WTC11 (cell line): ENCODE data around the gene ASS1. TPM values are rescaled to one million over a fixed set of nuclear protein-coding genes. Genes with fewer than 3 reads are reported as not detected.

ENCODE experiments used
- ATAC-seq: fragments of 200-7000 bp; cut with Tn5 transposase; 2 replicates; pipeline ENCODE4 v1.10.0; 2021; ENCODE audit warnings: mild to moderate bottlenecking, moderate library complexity
- CTCF ChIA-PET: fragments of 300-600 bp; sonication (Branson Sonifier 250); formaldehyde crosslinking; loops from one replicate; lab custom pipeline; 2021; ENCODE audit warnings: antibody characterized with exemption; lab: Charles Lee
- POLR2A ChIA-PET: fragments of 350-600 bp; sonication (Branson Sonifier 250); formaldehyde crosslinking; loops from one replicate; lab custom pipeline; 2021; ENCODE audit warnings: antibody characterized with exemption; lab: Charles Lee
- DNase-seq: peaks from one replicate; pipeline ENCODE4 v3.0.0; 2021; ENCODE audit warnings: low spot score
- H3K27ac Mint-ChIP-seq: 2 replicates; pipeline ENCODE4 v1.8.0; 2021; ENCODE audit warnings: mixed read lengths
- H3K27me3 Mint-ChIP-seq: 2 replicates; pipeline ENCODE4 v1.8.0; 2021; ENCODE audit warnings: low read depth, mild to moderate bottlenecking, moderate library complexity, mixed read lengths
- H3K36me3 Mint-ChIP-seq: 2 replicates; pipeline ENCODE4 v1.8.0; 2021; ENCODE audit warnings: mixed read lengths
- H3K4me1 Mint-ChIP-seq: 2 replicates; pipeline ENCODE4 v1.8.0; 2022; ENCODE audit warnings: mixed read lengths
- H3K4me3 Mint-ChIP-seq: 2 replicates; pipeline ENCODE4 v1.8.0; 2021; ENCODE audit warnings: mild to moderate bottlenecking, moderate library complexity, mixed read lengths
- H3K9me3 Mint-ChIP-seq: 2 replicates; pipeline ENCODE4 v1.8.0; 2021; ENCODE audit warnings: mixed read lengths
- AFF4 ChIP-seq: sonication (generic); formaldehyde crosslinking; IDR thresholded peaks from 2 replicates; pipeline ENCODE4 v1.8.1; 2023; ENCODE audit warnings: mild to moderate bottlenecking, missing genetic modification reagents, borderline replicate concordance
- AR ChIP-seq: fragments of 250-450 bp; sonication (Bioruptor Pico); IDR thresholded peaks from 2 replicates; pipeline ENCODE4 v1.9.0; 2021; ENCODE audit warnings: mild to moderate bottlenecking
- ATF6 ChIP-seq: sonication (generic); formaldehyde crosslinking; IDR thresholded peaks from 2 replicates; pipeline ENCODE4 v1.8.1; 2023; ENCODE audit warnings: mild to moderate bottlenecking, missing genetic modification reagents
- CREB1 ChIP-seq: sonication (generic); formaldehyde crosslinking; IDR thresholded peaks from 2 replicates; pipeline ENCODE4 v1.8.0; 2023; ENCODE audit warnings: mild to moderate bottlenecking, missing genetic modification reagents
- E2F1 ChIP-seq: sonication (generic); formaldehyde crosslinking; IDR thresholded peaks from 2 replicates; pipeline ENCODE4 v1.8.0; 2022; ENCODE audit warnings: mild to moderate bottlenecking, missing genetic modification reagents
- FOXK1 ChIP-seq: sonication (generic); formaldehyde crosslinking; IDR thresholded peaks from 2 replicates; pipeline ENCODE4 v1.8.0; 2022; ENCODE audit warnings: mild to moderate bottlenecking, moderate library complexity, missing genetic modification reagents
- GRHL2 ChIP-seq: fragments of 250-450 bp; sonication (Bioruptor Pico); IDR thresholded peaks from 2 replicates; pipeline ENCODE4 v1.8.0; 2022; ENCODE audit warnings: mild to moderate bottlenecking, moderate library complexity; ENCODE audit not compliant: insufficient replicate concordance, severe bottlenecking
- JUN ChIP-seq: sonication (generic); formaldehyde crosslinking; IDR thresholded peaks from 2 replicates; pipeline ENCODE4 v1.8.0; 2023; ENCODE audit warnings: mild to moderate bottlenecking, missing genetic modification reagents
- NR3C1 ChIP-seq: sonication (generic); formaldehyde crosslinking; conservative IDR thresholded peaks from 2 replicates; pipeline ENCODE4 v1.8.1; 2023; ENCODE audit warnings: low read depth, mild to moderate bottlenecking, missing genetic modification reagents
- SP1 ChIP-seq: sonication (generic); formaldehyde crosslinking; conservative IDR thresholded peaks from 2 replicates; pipeline ENCODE4 v1.8.1; 2022; ENCODE audit warnings: missing genetic modification reagents
- ZNF219 ChIP-seq: sonication (generic); formaldehyde crosslinking; IDR thresholded peaks from 2 replicates; pipeline ENCODE4 v1.8.0; 2023; ENCODE audit warnings: missing genetic modification reagents, mild to moderate bottlenecking, borderline replicate concordance
- ZNF232 ChIP-seq: sonication (generic); formaldehyde crosslinking; IDR thresholded peaks from 2 replicates; pipeline ENCODE4 v1.8.0; 2022; ENCODE audit warnings: mild to moderate bottlenecking, missing genetic modification reagents
- ZNF281 ChIP-seq: sonication (generic); formaldehyde crosslinking; IDR thresholded peaks from 2 replicates; pipeline ENCODE4 v1.8.0; 2023; ENCODE audit warnings: mild to moderate bottlenecking, missing genetic modification reagents
- ZNF396 ChIP-seq: fragments of 250-450 bp; sonication (Bioruptor Pico); IDR thresholded peaks from 2 replicates; pipeline ENCODE4 v1.8.0; 2021; ENCODE audit warnings: mild to moderate bottlenecking, moderate library complexity, borderline replicate concordance
- ZNF512 ChIP-seq: sonication (generic); formaldehyde crosslinking; IDR thresholded peaks from 2 replicates; pipeline ENCODE4 v1.8.1; 2022; ENCODE audit warnings: missing genetic modification reagents, borderline replicate concordance
- total RNA-seq: library from RNA; stranded (reverse); gene quantifications from 3 replicates; pipeline ENCODE4 v1.2.3, GENCODE V29; 2021

Gene ASS1
- total RNA-seq, 1 experiment from 2014 or later = 95.7 TPM

- H3K27ac Mint-ChIP-seq = no peak overlapping the region
- no peaks in the 10 kb centered on the region for H3K9me3 Mint-ChIP-seq
- DNase-seq (no peak), ATAC-seq (no peak)
- H3K4me3 Mint-ChIP-seq = no peak overlapping the region
- no peaks in the 10 kb centered on the region for H3K36me3 Mint-ChIP-seq
- no peak for TF ChIP-seq ZNF232 (CRISPR knock-in tag)
- TF ChIP-seq ZNF396 (CRISPR knock-in tag) = no peak
- no peak for TF ChIP-seq ATF6 (CRISPR knock-in tag)
- POLR2A ChIA-PET = no interaction called here
- peaks cover 23% of the 10 kb centered on the region for H3K4me1 Mint-ChIP-seq
- CTCF ChIA-PET = interaction anchor here (1.8 kb wide), 1 partner anchor 9 kb away, joined by 10 read pairs; no protein-coding TSS in a partner anchor
- no peaks in the 10 kb centered on the region for H3K27me3 Mint-ChIP-seq
Measured at GRCh38 chr9:130470269-130470668, 25.5 kb downstream of the ASS1 start.

- Mint-ChIP-seq H3K9me3 (no peaks in the 10 kb centered on the region), H3K27me3 (no peaks in the 10 kb centered on the region), H3K27ac (0 out of 2 replicates have a peak overlapping the region, but pooled peaks have one; percentile 60), H3K36me3 (no peaks in the 10 kb centered on the region), H3K4me1 (peaks cover 23% of the 10 kb centered on the region), H3K4me3 (no peak overlapping the region)
- ChIA-PET CTCF (interaction anchor here (1.4 to 3.2 kb wide), 2 partner anchors 213 to 222 kb away, joined by 5 to 12 read pairs; partner anchors contain the start of gene EXOSC2), POLR2A (no interaction called here)
- TF ChIP-seq AFF4 (CRISPR knock-in tag) = no peak
- TF ChIP-seq SP1 (CRISPR knock-in tag) = no peak
- TF ChIP-seq ZNF512 (CRISPR knock-in tag) = no peak
- TF ChIP-seq JUN (CRISPR knock-in tag) = no peak
- no peak for TF ChIP-seq AR (CRISPR knock-in tag)
- no peak for DNase-seq
- ATAC-seq = no peak
Measured at GRCh38 chr9:130470950-130471349, 26.2 kb downstream of the ASS1 start.

DNA sequence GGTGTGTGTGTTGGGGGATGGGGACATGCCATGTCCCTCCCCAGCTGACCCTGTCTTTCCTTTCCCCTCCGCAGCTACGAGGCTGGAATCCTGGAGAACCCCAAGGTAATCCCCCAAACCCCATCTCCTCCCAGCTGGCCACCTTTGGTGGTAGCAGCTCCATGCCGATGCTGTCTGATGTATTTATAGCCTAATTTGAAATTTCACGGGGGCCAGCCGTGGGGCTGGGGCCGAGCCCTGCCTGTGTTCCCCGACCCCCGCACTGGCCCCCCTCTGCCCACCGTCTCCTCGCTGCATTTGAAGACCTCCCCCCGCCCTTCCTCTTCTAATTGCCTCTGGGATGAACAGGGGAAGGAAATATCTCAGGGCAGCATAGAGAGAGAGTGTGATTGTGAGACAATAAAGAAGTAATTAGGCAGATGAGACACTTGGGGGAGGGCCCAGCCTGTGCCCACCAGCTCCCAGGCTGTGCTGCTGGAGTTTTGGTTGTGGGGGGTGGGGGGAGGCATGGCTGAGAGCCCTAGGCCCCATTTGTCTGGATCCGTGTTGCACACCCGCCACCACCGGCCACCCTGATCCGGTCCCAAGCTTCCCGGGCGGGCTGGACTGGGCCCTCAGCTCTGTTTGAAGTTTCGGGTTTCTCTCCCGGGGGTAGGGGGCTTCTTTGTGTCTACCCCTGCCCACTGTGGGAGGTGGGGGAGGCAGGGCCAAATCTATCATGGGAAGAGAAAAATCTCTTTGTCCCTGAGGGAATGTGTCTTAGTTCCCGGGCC lies 26.8 kb downstream of the ASS1 start:
- CTCF ChIA-PET = interaction anchor here (1.4 to 3.2 kb wide), 3 partner anchors 211 to 221 kb away, joined by 5 to 12 read pairs (median 8); partner anchors contain the start of gene EXOSC2
- TF ChIP-seq FOXK1 (no peak), ZNF396 (CRISPR knock-in tag) (no peak), GRHL2 (CRISPR knock-in tag) (no peak), ZNF281 (CRISPR knock-in tag) (no peak), E2F1 (no peak), CREB1 (CRISPR knock-in tag) (no peak), NR3C1 (CRISPR knock-in tag) (no peak), ZNF219 (CRISPR knock-in tag) (no peak)

More for the DNA sequence above, 26.8 kb downstream of the ASS1 start:
- POLR2A ChIA-PET = no interaction called here
- DNase-seq (no peak), ATAC-seq (no peak; the same call in 1 of the 2 replicates)
- H3K4me3 Mint-ChIP-seq = no peak overlapping the region
- no peak overlapping the region for H3K27ac Mint-ChIP-seq
- H3K4me1 Mint-ChIP-seq = peaks cover 23% of the 10 kb centered on the region
- no peaks in the 10 kb centered on the region for H3K36me3 Mint-ChIP-seq
- H3K27me3 Mint-ChIP-seq = no peaks in the 10 kb centered on the region
- no peaks in the 10 kb centered on the region for H3K9me3 Mint-ChIP-seq
